ENCODE measurements around the gene PPP6R2.

Gene PPP6R2

GRCh38 chr22:50456466-50457234 lies 113.5 kb downstream of the PPP6R2 start:
- peak; percentile 27; the same call in 1 of the 2 replicates for TF ChIP-seq CTCF (IDR thresholded peaks at IDR 0.05)

- TF ChIP-seq CTCF (IDR thresholded peaks at IDR 0.05), result no peak
These were observed 115.9 kb downstream of the PPP6R2 start for GRCh38 chr22:50459016-50459415.

GRCh38 chr22:50459496-50460140 lies 116.5 kb downstream of the PPP6R2 start:
- TF ChIP-seq CTCF (IDR thresholded peaks at IDR 0.05), result no peak

- TF ChIP-seq CTCF (IDR thresholded peaks at IDR 0.05), result no peak
These were observed 117.8 kb downstream of the PPP6R2 start for GRCh38 chr22:50460938-50461337.

- no peak for TF ChIP-seq CTCF (IDR thresholded peaks at IDR 0.05)
These were observed 118.4 kb downstream of the PPP6R2 start for GRCh38 chr22:50461536-50461935.

GRCh38 chr22:50461979-50462540 lies 118.9 kb downstream of the PPP6R2 start:
- TF ChIP-seq CTCF (IDR thresholded peaks at IDR 0.05), result no peak

- TF ChIP-seq CTCF (IDR thresholded peaks at IDR 0.05), result no peak
These were observed 120.2 kb downstream of the PPP6R2 start for GRCh38 chr22:50463188-50463900.
